ENCODE measurements around the gene ABHD1. TPM values are rescaled to one million over a fixed set of nuclear protein-coding genes. Genes with fewer than 3 reads are reported as not detected.

ABHD1 gene
- polyA plus RNA-seq, 1 donor (not counting 4 experiments of a cell fraction or from before 2014, with no cell fraction given): not detected

DNA sequence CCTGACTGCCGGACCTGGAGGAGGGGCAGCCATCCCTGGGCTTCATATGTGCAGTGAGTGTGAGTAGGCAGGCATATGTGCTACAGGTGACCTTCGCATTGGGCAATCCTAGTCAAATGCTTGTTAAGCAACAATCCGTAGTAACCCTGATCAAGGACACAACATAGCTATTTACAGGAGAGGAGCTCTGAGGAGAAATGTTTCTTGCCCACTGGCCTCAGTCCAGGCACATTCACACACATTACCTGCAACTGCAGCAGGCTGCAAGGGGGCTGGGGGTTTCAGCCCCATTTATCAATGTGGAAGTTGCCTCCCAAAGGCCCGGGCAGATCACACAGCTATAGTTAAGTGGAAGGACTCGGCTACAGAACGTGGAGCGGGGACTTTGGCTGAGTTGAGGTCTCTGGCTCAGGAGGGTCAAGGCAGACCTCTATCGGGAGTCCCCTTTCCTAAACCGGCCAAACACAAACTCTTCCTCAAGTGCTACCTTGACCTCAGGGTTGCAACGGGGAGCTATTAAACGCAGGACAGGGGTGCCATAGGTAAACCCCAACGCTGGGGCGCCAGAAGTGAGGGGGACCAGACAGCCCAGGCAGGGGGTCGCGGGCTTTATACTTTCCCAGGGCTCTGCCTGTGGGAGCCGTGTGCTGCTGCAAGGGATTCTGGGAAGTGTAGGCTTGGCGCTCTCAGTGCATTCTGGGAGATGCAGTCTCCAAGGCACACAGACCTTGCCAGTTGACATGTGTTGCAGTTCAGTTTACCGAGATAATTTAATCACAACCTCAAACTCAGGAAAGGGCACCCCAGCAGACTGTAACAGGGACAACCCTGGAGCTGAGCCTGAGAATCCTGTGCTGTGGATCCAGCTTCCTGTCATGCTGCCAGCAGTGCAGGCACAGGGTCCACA is 27.6 kb upstream of the ABHD1 start:
- dilution Hi-C loops (cut with MboI; ENCODE audit: extremely low pct_ligation_motif_present, low sequenced_read_pairs): no loop called here
- Histone ChIP-seq H2AFZ (ENCODE audit: control insufficient read depth, low read length) (peak overlapping the region; percentile 69), H3K9me3 (ENCODE audit: control insufficient read depth, low read depth, low read length) (no peaks in the 10 kb centered on the region), H3K4me2 (ENCODE audit: control insufficient read depth, extremely low read depth, insufficient read depth, low read depth, low read length) (peak overlapping the region; percentile 63), H3K9ac (ENCODE audit: control insufficient read depth, extremely low read depth, insufficient read depth, low read length) (no peak overlapping the region), H3K27ac (ENCODE audit: control insufficient read depth, insufficient read depth, low read length) (no peak overlapping the region), H4K20me1 (ENCODE audit: control insufficient read depth, extremely low read depth, insufficient read depth, low read length) (peaks cover 4% of the 10 kb centered on the region), H3K27me3 (ENCODE audit: control insufficient read depth, extremely low read depth, insufficient read depth, low read length) (no peaks in the 10 kb centered on the region), H3K36me3 (ENCODE audit: control insufficient read depth in 2 of 2, extremely low read depth in 1 of 2, insufficient read depth in 2 of 2, low read length in 2 of 2) (no peaks in the 10 kb centered on the region), H3K9me1 (ENCODE audit: control insufficient read depth, extremely low read depth, insufficient read depth, low read length) (no peaks in the 10 kb centered on the region), H3K79me2 (ENCODE audit: control insufficient read depth, insufficient read depth, low read length) (no peaks in the 10 kb centered on the region), H3K4me3 (ENCODE audit: control insufficient read depth in 2 of 3, extremely low read depth in 1 of 3, insufficient read depth in 2 of 3, low read depth in 1 of 3, low read length in 3 of 3) (peak overlapping the region in 1 of 3 experiments; percentile 9), H3K4me1 (ENCODE audit: control insufficient read depth, extremely low read depth, insufficient read depth, low read length) (peaks cover 4% of the 10 kb centered on the region)
- FAIRE-seq (no peak), DNase-seq (ENCODE audit: low read depth, low spot score) (no peak)
- TF ChIP-seq, protein P1, sequence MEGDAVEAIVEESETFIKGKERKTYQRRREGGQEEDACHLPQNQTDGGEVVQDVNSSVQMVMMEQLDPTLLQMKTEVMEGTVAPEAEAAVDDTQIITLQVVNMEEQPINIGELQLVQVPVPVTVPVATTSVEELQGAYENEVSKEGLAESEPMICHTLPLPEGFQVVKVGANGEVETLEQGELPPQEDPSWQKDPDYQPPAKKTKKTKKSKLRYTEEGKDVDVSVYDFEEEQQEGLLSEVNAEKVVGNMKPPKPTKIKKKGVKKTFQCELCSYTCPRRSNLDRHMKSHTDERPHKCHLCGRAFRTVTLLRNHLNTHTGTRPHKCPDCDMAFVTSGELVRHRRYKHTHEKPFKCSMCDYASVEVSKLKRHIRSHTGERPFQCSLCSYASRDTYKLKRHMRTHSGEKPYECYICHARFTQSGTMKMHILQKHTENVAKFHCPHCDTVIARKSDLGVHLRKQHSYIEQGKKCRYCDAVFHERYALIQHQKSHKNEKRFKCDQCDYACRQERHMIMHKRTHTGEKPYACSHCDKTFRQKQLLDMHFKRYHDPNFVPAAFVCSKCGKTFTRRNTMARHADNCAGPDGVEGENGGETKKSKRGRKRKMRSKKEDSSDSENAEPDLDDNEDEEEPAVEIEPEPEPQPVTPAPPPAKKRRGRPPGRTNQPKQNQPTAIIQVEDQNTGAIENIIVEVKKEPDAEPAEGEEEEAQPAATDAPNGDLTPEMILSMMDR (optimal IDR thresholded peaks at IDR 0.05 in 1 of 3, IDR thresholded peaks at IDR 0.05 in 1 of 3, conservative IDR thresholded peaks at IDR 0.05 in 1 of 3; ENCODE audit: extremely low read depth in 1 of 3, insufficient read depth in 2 of 3, low read length in 3 of 3): no peak
- no peak for TF ChIP-seq EZH2 (IDR thresholded peaks at IDR 0.05; ENCODE audit: low read length)

GRCh38 chr2:27096748-27097297 is 26.8 kb upstream of the ABHD1 start:
- Histone ChIP-seq H3K9me3 (ENCODE audit: control insufficient read depth, low read depth, low read length) (no peaks in the 10 kb centered on the region), H3K36me3 (ENCODE audit: control insufficient read depth in 2 of 2, extremely low read depth in 1 of 2, insufficient read depth in 2 of 2, low read length in 2 of 2) (no peaks in the 10 kb centered on the region), H2AFZ (ENCODE audit: control insufficient read depth, low read length) (no peak overlapping the region), H3K4me2 (ENCODE audit: control insufficient read depth, extremely low read depth, insufficient read depth, low read depth, low read length) (no peak overlapping the region), H3K27me3 (ENCODE audit: control insufficient read depth, extremely low read depth, insufficient read depth, low read length) (no peaks in the 10 kb centered on the region), H3K9me1 (ENCODE audit: control insufficient read depth, extremely low read depth, insufficient read depth, low read length) (no peaks in the 10 kb centered on the region), H3K4me1 (ENCODE audit: control insufficient read depth, extremely low read depth, insufficient read depth, low read length) (peaks cover 4% of the 10 kb centered on the region), H3K27ac (ENCODE audit: control insufficient read depth, insufficient read depth, low read length) (no peak overlapping the region), H3K79me2 (ENCODE audit: control insufficient read depth, insufficient read depth, low read length) (no peaks in the 10 kb centered on the region), H3K4me3 (ENCODE audit: control insufficient read depth in 2 of 3, extremely low read depth in 1 of 3, insufficient read depth in 2 of 3, low read depth in 1 of 3, low read length in 3 of 3) (no peak overlapping the region), H4K20me1 (ENCODE audit: control insufficient read depth, extremely low read depth, insufficient read depth, low read length) (peaks cover 4% of the 10 kb centered on the region), H3K9ac (ENCODE audit: control insufficient read depth, extremely low read depth, insufficient read depth, low read length) (no peak overlapping the region)
- no peak for FAIRE-seq
- no peak for DNase-seq (ENCODE audit: low read depth, low spot score)
- dilution Hi-C loops (cut with MboI; ENCODE audit: extremely low pct_ligation_motif_present, low sequenced_read_pairs): no loop called here
- no peak for TF ChIP-seq EZH2 (IDR thresholded peaks at IDR 0.05; ENCODE audit: low read length)
- TF ChIP-seq, protein P1 (optimal IDR thresholded peaks at IDR 0.05 in 1 of 3, IDR thresholded peaks at IDR 0.05 in 1 of 3, conservative IDR thresholded peaks at IDR 0.05 in 1 of 3; ENCODE audit: extremely low read depth in 1 of 3, insufficient read depth in 2 of 3, low read length in 3 of 3): no peak
